ENCODE measurements around the gene ZDHHC11.
"Not testable (repeated sequence)": the region's sequence is repeated elsewhere in the genome, so short reads cannot be mapped to it uniquely, and the experiment has no call there.

Gene ZDHHC11

GRCh38 chr5:762996-763395 is 87.8 kb downstream of the ZDHHC11 start:
- not testable (repeated sequence) for H3K4me3 ChIP-seq (ENCODE audit: low read depth, low read length); H3K27me3 ChIP-seq (ENCODE audit: control insufficient read depth, insufficient read depth, low read length); H3K9me3 ChIP-seq (ENCODE audit: control insufficient read depth, insufficient read depth, low read depth, low read length); H3K9ac ChIP-seq (ENCODE audit: low read length); H3K27ac ChIP-seq (ENCODE audit: low read depth, low read length); H3K36me3 ChIP-seq (ENCODE audit: control insufficient read depth, insufficient read depth, low read length); H3K4me1 ChIP-seq (ENCODE audit: control insufficient read depth, insufficient read depth, low read length)

DNA sequence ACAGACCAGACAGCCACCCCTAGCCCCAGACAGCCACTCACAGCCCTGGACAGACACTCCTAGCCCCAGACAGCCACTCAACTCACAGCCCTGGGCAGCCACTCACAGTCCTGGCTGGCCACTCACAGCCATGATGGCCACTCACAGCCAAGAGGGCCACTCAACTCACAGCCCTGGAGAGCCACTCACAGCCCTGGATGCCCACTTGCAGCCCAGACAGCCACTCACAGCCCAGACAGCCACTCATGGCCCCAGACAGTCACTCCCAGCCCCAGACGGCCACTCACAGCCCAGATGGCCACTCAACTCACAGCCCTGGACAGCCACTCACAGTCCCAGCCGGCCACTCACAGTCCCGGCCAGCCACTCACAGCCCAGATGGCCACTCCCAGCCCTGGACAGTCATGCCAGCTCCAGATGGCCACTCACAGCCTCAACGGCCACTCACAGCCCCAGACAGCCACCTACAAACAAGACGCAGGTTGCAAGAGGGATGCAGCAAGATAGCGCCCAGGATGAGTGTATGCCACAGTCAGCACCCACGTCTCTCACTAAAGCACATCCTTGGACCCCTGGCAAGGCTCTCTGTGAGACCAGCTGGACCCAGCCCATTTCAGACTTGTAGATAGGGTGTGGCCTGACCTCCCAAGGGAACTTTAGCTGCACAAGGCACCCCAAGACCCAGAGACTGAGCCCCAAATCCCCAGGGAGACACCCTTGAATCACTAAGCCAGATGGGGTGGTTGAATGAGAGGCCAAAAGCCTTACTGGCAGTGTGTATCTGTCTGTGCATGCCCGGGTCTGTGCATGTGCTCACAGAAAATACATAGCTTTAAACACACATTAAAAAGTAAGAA is 88.7 kb downstream of the ZDHHC11 start:
- H3K27me3 ChIP-seq (ENCODE audit: control insufficient read depth, insufficient read depth, low read length): no peaks in the 10 kb centered on the region
- H3K4me3 ChIP-seq (ENCODE audit: low read depth, low read length): no peak overlapping the region
- H3K27ac ChIP-seq (ENCODE audit: low read depth, low read length): no peak overlapping the region
- peaks cover 2% of the 10 kb centered on the region; the same call in 1 of the 2 replicates for H3K4me1 ChIP-seq (ENCODE audit: control insufficient read depth, insufficient read depth, low read length)
- H3K9me3 ChIP-seq (ENCODE audit: control insufficient read depth, insufficient read depth, low read depth, low read length): no peaks in the 10 kb centered on the region
- H3K36me3 ChIP-seq (ENCODE audit: control insufficient read depth, insufficient read depth, low read length): no peaks in the 10 kb centered on the region
- no peak overlapping the region for H3K9ac ChIP-seq (ENCODE audit: low read length)

DNA sequence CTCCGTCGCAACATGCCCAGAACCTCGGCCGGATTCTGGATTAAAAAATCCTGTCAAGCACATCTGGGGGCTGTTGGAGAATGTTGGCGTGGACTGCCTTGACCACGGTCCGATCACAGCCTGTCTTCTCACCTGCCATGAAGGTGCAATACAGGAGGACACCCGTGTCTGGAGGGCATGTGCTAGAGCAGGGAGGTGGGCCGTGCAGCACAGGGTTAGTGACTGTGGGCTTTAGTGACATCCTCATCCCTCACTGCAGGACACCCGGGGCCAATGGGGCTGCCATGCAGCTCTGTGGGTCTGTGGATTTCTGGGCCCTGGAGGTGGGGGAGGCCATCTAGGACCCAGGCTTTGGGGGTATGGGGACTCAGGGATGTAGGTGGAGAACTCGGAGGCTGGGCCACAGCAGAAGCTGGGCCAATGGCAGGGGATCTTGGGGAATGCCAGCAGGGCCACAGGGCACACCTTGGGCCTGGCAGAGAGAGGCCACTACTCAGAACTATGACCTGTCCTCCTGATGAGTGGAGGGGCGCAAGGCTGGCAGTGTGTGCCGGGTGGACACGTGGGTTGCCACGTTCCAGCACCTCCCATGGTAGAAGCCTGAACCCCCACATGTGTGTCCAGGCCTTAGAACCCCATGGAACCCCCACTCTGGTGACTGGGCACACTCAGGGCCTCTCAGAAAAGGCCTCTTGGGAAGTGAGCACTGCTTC is 89.6 kb downstream of the ZDHHC11 start:
- no peak overlapping the region for H3K4me3 ChIP-seq (ENCODE audit: low read depth, low read length)
- H3K9me3 ChIP-seq (ENCODE audit: control insufficient read depth, insufficient read depth, low read depth, low read length): no peaks in the 10 kb centered on the region
- H3K36me3 ChIP-seq (ENCODE audit: control insufficient read depth, insufficient read depth, low read length): no peaks in the 10 kb centered on the region
- H3K4me1 ChIP-seq (ENCODE audit: control insufficient read depth, insufficient read depth, low read length): peaks cover 2% of the 10 kb centered on the region; the same call in 1 of the 2 replicates
- no peak overlapping the region for H3K9ac ChIP-seq (ENCODE audit: low read length)
- H3K27me3 ChIP-seq (ENCODE audit: control insufficient read depth, insufficient read depth, low read length): no peaks in the 10 kb centered on the region
- no peak overlapping the region for H3K27ac ChIP-seq (ENCODE audit: low read depth, low read length)

- H3K4me1 ChIP-seq (ENCODE audit: control insufficient read depth, insufficient read depth, low read length): peaks cover 2% of the 10 kb centered on the region; the same call in 1 of the 2 replicates
- no peak overlapping the region for H3K4me3 ChIP-seq (ENCODE audit: low read depth, low read length)
- H3K9me3 ChIP-seq (ENCODE audit: control insufficient read depth, insufficient read depth, low read depth, low read length): no peaks in the 10 kb centered on the region
- H3K27me3 ChIP-seq (ENCODE audit: control insufficient read depth, insufficient read depth, low read length): no peaks in the 10 kb centered on the region
- H3K9ac ChIP-seq (ENCODE audit: low read length): no peak overlapping the region
- no peak overlapping the region for H3K27ac ChIP-seq (ENCODE audit: low read depth, low read length)
- no peaks in the 10 kb centered on the region for H3K36me3 ChIP-seq (ENCODE audit: control insufficient read depth, insufficient read depth, low read length)
Observed at GRCh38 chr5:760363-761058, 90.3 kb downstream of the ZDHHC11 start.

DNA sequence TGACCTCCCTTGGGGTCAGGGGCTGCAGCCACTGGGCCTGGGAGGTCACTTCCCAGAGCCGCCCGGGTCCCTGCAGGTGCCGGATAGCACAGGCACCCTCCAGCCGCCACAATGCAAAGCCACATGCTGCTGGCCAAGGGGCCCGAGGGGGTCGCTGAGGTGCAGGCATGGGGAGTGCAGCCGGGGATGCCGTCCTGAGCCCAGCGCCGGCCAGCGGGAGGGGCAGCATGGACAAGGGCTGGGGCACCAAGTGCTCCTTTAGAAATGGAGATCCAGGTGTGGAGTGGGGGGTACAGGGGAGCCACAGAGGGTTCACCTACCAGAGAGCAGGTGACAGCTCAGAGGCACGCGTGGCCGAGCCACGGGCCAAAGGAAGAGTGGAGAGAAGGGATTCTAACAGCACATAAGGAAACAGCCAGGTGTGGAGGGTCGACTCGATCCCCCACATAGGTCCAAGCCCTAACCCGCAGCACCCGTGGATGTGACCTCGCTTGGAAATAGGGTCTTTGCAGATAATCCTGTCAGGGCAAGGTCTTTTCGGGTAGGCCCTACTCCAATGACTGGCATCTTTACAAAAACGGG is 90.9 kb downstream of the ZDHHC11 start:
- peaks cover 2% of the 10 kb centered on the region; the same call in 1 of the 2 replicates for H3K4me1 ChIP-seq (ENCODE audit: control insufficient read depth, insufficient read depth, low read length)
- no peaks in the 10 kb centered on the region for H3K36me3 ChIP-seq (ENCODE audit: control insufficient read depth, insufficient read depth, low read length)
- no peak overlapping the region for H3K4me3 ChIP-seq (ENCODE audit: low read depth, low read length)
- no peak overlapping the region for H3K9ac ChIP-seq (ENCODE audit: low read length)
- no peaks in the 10 kb centered on the region for H3K9me3 ChIP-seq (ENCODE audit: control insufficient read depth, insufficient read depth, low read depth, low read length)
- H3K27me3 ChIP-seq (ENCODE audit: control insufficient read depth, insufficient read depth, low read length): no peaks in the 10 kb centered on the region
- H3K27ac ChIP-seq (ENCODE audit: low read depth, low read length): no peak overlapping the region

- Histone ChIP-seq H3K36me3 (ENCODE audit: control insufficient read depth, insufficient read depth, low read length) (no peaks in the 10 kb centered on the region), H3K27ac (ENCODE audit: low read depth, low read length) (no peak overlapping the region), H3K4me3 (ENCODE audit: low read depth, low read length) (no peak overlapping the region), H3K4me1 (ENCODE audit: control insufficient read depth, insufficient read depth, low read length) (peaks cover 2% of the 10 kb centered on the region; the same call in 1 of the 2 replicates), H3K9ac (ENCODE audit: low read length) (no peak overlapping the region), H3K9me3 (ENCODE audit: control insufficient read depth, insufficient read depth, low read depth, low read length) (no peaks in the 10 kb centered on the region), H3K27me3 (ENCODE audit: control insufficient read depth, insufficient read depth, low read length) (no peaks in the 10 kb centered on the region)
Observed at GRCh38 chr5:759111-759751, 91.6 kb downstream of the ZDHHC11 start.

DNA sequence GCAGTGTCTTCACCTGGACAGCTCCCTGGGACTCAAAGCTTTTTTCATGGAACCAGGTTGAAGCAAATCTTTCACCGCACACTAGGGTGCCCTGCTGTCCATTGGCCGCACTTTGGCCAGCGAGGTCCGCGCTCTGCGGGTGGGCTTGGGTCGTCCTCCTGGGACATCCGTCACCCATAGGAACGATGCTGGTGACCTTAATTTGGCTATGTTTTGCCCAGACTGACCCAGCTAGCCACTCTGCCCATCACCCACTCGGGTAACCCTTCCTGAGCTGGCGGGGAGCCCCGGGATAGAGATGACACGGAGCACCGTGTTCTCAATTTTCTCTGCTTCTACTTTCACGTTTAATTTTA is 92.1 kb downstream of the ZDHHC11 start:
- Histone ChIP-seq H3K27ac (ENCODE audit: low read depth, low read length) (no peak overlapping the region), H3K9me3 (ENCODE audit: control insufficient read depth, insufficient read depth, low read depth, low read length) (no peaks in the 10 kb centered on the region), H3K27me3 (ENCODE audit: control insufficient read depth, insufficient read depth, low read length) (no peaks in the 10 kb centered on the region), H3K4me3 (ENCODE audit: low read depth, low read length) (no peak overlapping the region), H3K4me1 (ENCODE audit: control insufficient read depth, insufficient read depth, low read length) (peaks cover 2% of the 10 kb centered on the region; the same call in 1 of the 2 replicates), H3K9ac (ENCODE audit: low read length) (no peak overlapping the region), H3K36me3 (ENCODE audit: control insufficient read depth, insufficient read depth, low read length) (no peaks in the 10 kb centered on the region)

GRCh38 chr5:757931-758697 is 92.7 kb downstream of the ZDHHC11 start:
- Histone ChIP-seq H3K4me3 (ENCODE audit: low read depth, low read length) (no peak overlapping the region), H3K9ac (ENCODE audit: low read length) (no peak overlapping the region), H3K4me1 (ENCODE audit: control insufficient read depth, insufficient read depth, low read length) (peaks cover 2% of the 10 kb centered on the region; the same call in 1 of the 2 replicates), H3K27me3 (ENCODE audit: control insufficient read depth, insufficient read depth, low read length) (no peaks in the 10 kb centered on the region), H3K36me3 (ENCODE audit: control insufficient read depth, insufficient read depth, low read length) (no peaks in the 10 kb centered on the region), H3K9me3 (ENCODE audit: control insufficient read depth, insufficient read depth, low read depth, low read length) (no peaks in the 10 kb centered on the region), H3K27ac (ENCODE audit: low read depth, low read length) (no peak overlapping the region)

- H3K27ac ChIP-seq (ENCODE audit: low read depth, low read length): no peak overlapping the region
- H3K4me3 ChIP-seq (ENCODE audit: low read depth, low read length): no peak overlapping the region
- H3K9me3 ChIP-seq (ENCODE audit: control insufficient read depth, insufficient read depth, low read depth, low read length): no peaks in the 10 kb centered on the region
- H3K36me3 ChIP-seq (ENCODE audit: control insufficient read depth, insufficient read depth, low read length): no peaks in the 10 kb centered on the region
- no peak overlapping the region for H3K9ac ChIP-seq (ENCODE audit: low read length)
- no peaks in the 10 kb centered on the region for H3K27me3 ChIP-seq (ENCODE audit: control insufficient read depth, insufficient read depth, low read length)
- peaks cover 2% of the 10 kb centered on the region; the same call in 1 of the 2 replicates for H3K4me1 ChIP-seq (ENCODE audit: control insufficient read depth, insufficient read depth, low read length)
Observed at GRCh38 chr5:757346-757930, 93.3 kb downstream of the ZDHHC11 start.
